GM18868 (cell line): ENCODE results near the gene HLA-DQB1.
"Not testable (repeated sequence)": the region's sequence is repeated elsewhere in the genome, so short reads cannot be mapped to it uniquely, and the experiment has no call there.

Experiments used
- ATAC-seq: cut with Tn5 transposase; IDR thresholded peaks from one replicate; pipeline ENCODE4 v1.9.1; 2021; ENCODE audit warnings: mild to moderate bottlenecking, moderate library complexity; ENCODE audit not compliant: unreplicated experiment

Gene HLA-DQB1

GRCh38 chr6:32629793-32630192 lies 36.7 kb downstream of the HLA-DQB1 start:
- ATAC-seq, result not testable (repeated sequence)

GRCh38 chr6:32627831-32628230 lies 38.6 kb downstream of the HLA-DQB1 start:
- no peak for ATAC-seq

GRCh38 chr6:32627249-32627648 lies 39.2 kb downstream of the HLA-DQB1 start:
- no peak for ATAC-seq

GRCh38 chr6:32625137-32625536 lies 41.3 kb downstream of the HLA-DQB1 start:
- no peak for ATAC-seq

- no peak for ATAC-seq
Measured at GRCh38 chr6:32624565-32624964, 41.9 kb downstream of the HLA-DQB1 start.

- no peak for ATAC-seq
Measured at GRCh38 chr6:32623693-32624092, 42.8 kb downstream of the HLA-DQB1 start.

- ATAC-seq, result peak; percentile 74
Measured at GRCh38 chr6:32622545-32623401, 43.7 kb downstream of the HLA-DQB1 start.

- no peak for ATAC-seq
Measured at GRCh38 chr6:32621372-32621771, 45.1 kb downstream of the HLA-DQB1 start.

- ATAC-seq, result no peak
Measured at GRCh38 chr6:32617751-32618150, 48.7 kb downstream of the HLA-DQB1 start.

- no peak for ATAC-seq
Measured at GRCh38 chr6:32615885-32616532, 50.4 kb downstream of the HLA-DQB1 start.

- no peak for ATAC-seq
Measured at GRCh38 chr6:32614366-32615081, 51.9 kb downstream of the HLA-DQB1 start.

GRCh38 chr6:32613475-32613874 lies 53.0 kb downstream of the HLA-DQB1 start:
- ATAC-seq, result no peak

GRCh38 chr6:32610682-32611296 lies 55.7 kb downstream of the HLA-DQB1 start:
- ATAC-seq, result no peak

- peak; percentile 83 for ATAC-seq
Measured at GRCh38 chr6:32609731-32610640, 56.5 kb downstream of the HLA-DQB1 start.
